ENCODE results near the gene MROH9.

- no peak for TF ChIP-seq POLR2A (IDR thresholded peaks at IDR 0.05; ENCODE audit: low read depth, low read length)
- no peak for TF ChIP-seq CTCF (conservative IDR thresholded peaks at IDR 0.05; ENCODE audit: low read depth, low read length)
These were observed 172.6 kb downstream of the MROH9 start for GRCh38 chr1:171107969-171108368.

Measured in IMR-90 (cell line).